GM19397 (cell line): Measurements from ENCODE around the gene DPYD.

Experiments
- ATAC-seq: cut with Tn5 transposase; IDR thresholded peaks from one replicate; pipeline ENCODE4 v1.9.1; 2021; ENCODE audit warnings: mild to moderate bottlenecking, moderate library complexity; ENCODE audit not compliant: unreplicated experiment

Gene DPYD

GRCh38 chr1:97920832-97921571 is at the start of gene DPYD:
TSS of gene DPYD (minus strand) at chr1:97921034. CDS start at chr1:97920922, 112 bp downstream.
- ATAC-seq: peak; percentile 92

- ATAC-seq: no peak
Measured at GRCh38 chr1:97960470-97960869, 39.6 kb upstream of the DPYD start.

- ATAC-seq: no peak
Measured at GRCh38 chr1:97947695-97948094, 26.9 kb upstream of the DPYD start.

- no peak for ATAC-seq
Measured at GRCh38 chr1:97943354-97943753, 22.5 kb upstream of the DPYD start.

- ATAC-seq: no peak
Measured at GRCh38 chr1:97942161-97943123, 21.6 kb upstream of the DPYD start.

- no peak for ATAC-seq
Measured at GRCh38 chr1:97938285-97938642, 17.4 kb upstream of the DPYD start.

GRCh38 chr1:97936976-97937375 is 16.1 kb upstream of the DPYD start:
- ATAC-seq: no peak

GRCh38 chr1:97934491-97934890 is 13.7 kb upstream of the DPYD start:
- no peak for ATAC-seq

- no peak for ATAC-seq
Measured at GRCh38 chr1:97929874-97930851, 9.3 kb upstream of the DPYD start.

GRCh38 chr1:97926017-97926708 is 5.3 kb upstream of the DPYD start:
- ATAC-seq: no peak

GRCh38 chr1:97925151-97925550 is 4.3 kb upstream of the DPYD start:
- ATAC-seq: no peak

GRCh38 chr1:97923811-97924210 is 3.0 kb upstream of the DPYD start:
- no peak for ATAC-seq

GRCh38 chr1:97920276-97920831 is 480 bp downstream of the DPYD start:
- peak; percentile 36 for ATAC-seq

- no peak for ATAC-seq
Measured at GRCh38 chr1:97919585-97920261, 1.1 kb downstream of the DPYD start.

- ATAC-seq: no peak
Measured at GRCh38 chr1:97918961-97919360, 1.9 kb downstream of the DPYD start.

GRCh38 chr1:97913506-97914139 is 7.2 kb downstream of the DPYD start:
- no peak for ATAC-seq

GRCh38 chr1:97911266-97912215 is 9.3 kb downstream of the DPYD start:
- no peak for ATAC-seq

- ATAC-seq: no peak
Measured at GRCh38 chr1:97909266-97909665, 11.6 kb downstream of the DPYD start.
